SJCRH30 (cell line): ENCODE results near the gene MINDY4. TPM values are rescaled to one million over a fixed set of nuclear protein-coding genes. Genes with fewer than 3 reads are reported as not detected.
"Not testable (repeated sequence)": the region's sequence is repeated elsewhere in the genome, so short reads cannot be mapped to it uniquely, and the experiment has no call there.

Experiments used
- DNase-seq, 2 experiments: peaks; one replicate each; pipeline ENCODE4 v3.0.0-alpha.2; 2015 to 2020
- H3K27ac ChIP-seq: fragments of 250-450 bp; sonication (Bioruptor Pico); 2 replicates; pipeline ENCODE4 v1.5.1; 2020; ENCODE audit warnings: mild to moderate bottlenecking, moderate library complexity
- H3K27me3 ChIP-seq: fragments of 250-450 bp; sonication (Bioruptor Pico); 2 replicates; pipeline ENCODE4 v1.5.1; 2020; ENCODE audit warnings: mild to moderate bottlenecking, moderate library complexity
- H3K36me3 ChIP-seq: fragments of 250-450 bp; sonication (Bioruptor Pico); 2 replicates; pipeline ENCODE4 v1.5.1; 2020; ENCODE audit warnings: mild to moderate bottlenecking, moderate library complexity
- H3K4me1 ChIP-seq: fragments of 250-450 bp; sonication (Bioruptor Pico); 2 replicates; pipeline ENCODE4 v1.5.1; 2020; ENCODE audit warnings: mild to moderate bottlenecking, moderate library complexity
- H3K4me3 ChIP-seq: fragments of 250-450 bp; sonication (Bioruptor Pico); 2 replicates; pipeline ENCODE4 v1.5.1; 2020; ENCODE audit warnings: mild to moderate bottlenecking, moderate library complexity
- H3K9me3 ChIP-seq: fragments of 250-450 bp; sonication (Bioruptor Pico); replicated peaks from 2 replicates; pipeline ENCODE4 v1.5.1; 2020; ENCODE audit warnings: mild to moderate bottlenecking, moderate library complexity
- total RNA-seq: library from RNA; depleted of rRNA; stranded (reverse); fragments of >200 nt; shearing (Covaris generic); gene quantifications from 2 replicates; pipeline ENCODE4 v1.2.3, GENCODE V29; 2014

MINDY4 gene
- total RNA-seq, 1 experiment from 2014 or later: not detected

DNA sequence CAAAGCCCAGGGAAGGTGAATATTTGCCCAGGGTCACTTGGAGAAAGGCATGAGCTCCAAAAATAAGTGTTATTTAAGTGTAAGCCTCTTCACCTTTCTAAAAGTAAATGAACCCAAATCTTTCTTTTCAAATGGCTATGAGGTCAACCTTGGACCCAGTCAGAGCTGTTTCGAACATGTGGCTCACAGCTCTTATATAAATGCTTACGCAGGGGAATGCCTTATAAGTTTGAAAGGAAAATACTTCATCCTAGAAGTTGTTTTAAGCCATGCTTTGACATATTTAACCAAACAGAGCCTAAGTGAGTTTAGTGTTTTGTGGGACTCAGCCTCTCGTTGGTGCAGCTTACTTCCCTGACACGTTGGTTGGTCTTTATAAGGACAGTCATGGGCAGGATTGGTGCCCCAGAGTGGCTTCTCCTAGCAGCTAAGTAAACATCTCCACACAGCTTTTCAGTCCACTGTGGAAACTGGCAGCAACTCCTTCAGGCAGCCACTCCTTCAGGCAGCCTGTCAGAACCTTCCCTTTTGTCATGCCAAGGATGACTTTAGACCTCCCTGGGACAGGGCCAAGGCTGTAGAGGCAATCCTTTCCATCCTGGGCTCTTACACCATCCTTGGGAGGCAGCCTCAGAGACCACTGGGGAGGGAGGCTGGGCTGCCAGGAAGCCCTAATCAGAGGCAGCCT is 43.6 kb downstream of the MINDY4 start:
- Histone ChIP-seq H3K9me3 (no peaks in the 10 kb centered on the region), H3K4me1 (no peaks in the 10 kb centered on the region), H3K27me3 (peaks cover 32% of the 10 kb centered on the region), H3K27ac (no peak overlapping the region), H3K4me3 (no peak overlapping the region), H3K36me3 (no peaks in the 10 kb centered on the region)
- no peak for DNase-seq

GRCh38 chr7:30815388-30815854 is 44.2 kb downstream of the MINDY4 start:
- Histone ChIP-seq H3K9me3 (no peaks in the 10 kb centered on the region), H3K27ac (no peak overlapping the region), H3K4me1 (no peaks in the 10 kb centered on the region), H3K36me3 (no peaks in the 10 kb centered on the region), H3K27me3 (peaks cover 32% of the 10 kb centered on the region), H3K4me3 (no peak overlapping the region)
- DNase-seq: no peak

GRCh38 chr7:30815951-30816644 is 44.9 kb downstream of the MINDY4 start:
- no peaks in the 10 kb centered on the region for H3K36me3 ChIP-seq
- no peaks in the 10 kb centered on the region for H3K9me3 ChIP-seq
- H3K27ac ChIP-seq: no peak overlapping the region
- no peaks in the 10 kb centered on the region for H3K4me1 ChIP-seq
- no peak overlapping the region for H3K4me3 ChIP-seq
- peaks cover 30% of the 10 kb centered on the region for H3K27me3 ChIP-seq
- no peak for DNase-seq

- no peak for DNase-seq
- Histone ChIP-seq H3K9me3 (no peaks in the 10 kb centered on the region), H3K36me3 (no peaks in the 10 kb centered on the region), H3K4me1 (no peaks in the 10 kb centered on the region), H3K27me3 (peaks cover 26% of the 10 kb centered on the region), H3K4me3 (no peak overlapping the region), H3K27ac (no peak overlapping the region)
These were observed 45.6 kb downstream of the MINDY4 start for GRCh38 chr7:30816645-30817370.

DNA sequence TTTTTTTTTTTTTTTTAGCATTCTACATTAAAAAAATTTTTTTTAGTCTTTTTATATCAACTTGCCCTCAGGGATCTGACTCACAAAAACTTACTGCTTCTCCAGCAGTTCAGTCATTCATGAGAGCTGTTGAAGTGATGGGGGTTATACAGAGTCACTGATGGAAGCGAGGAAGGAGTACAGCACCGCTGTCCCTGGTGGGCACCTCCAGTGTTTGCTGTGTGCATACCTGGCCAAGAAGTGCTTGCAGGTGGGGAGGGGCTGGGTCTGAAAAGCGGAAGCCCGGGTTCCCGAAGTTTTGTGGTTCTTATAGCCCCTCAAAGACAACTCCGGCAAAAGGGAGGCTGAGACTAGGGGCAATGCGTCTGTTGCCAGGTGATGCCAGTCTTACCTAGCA is 46.2 kb downstream of the MINDY4 start:
- no peak overlapping the region for H3K27ac ChIP-seq
- no peak for DNase-seq
- H3K9me3 ChIP-seq: no peaks in the 10 kb centered on the region
- H3K36me3 ChIP-seq: no peaks in the 10 kb centered on the region
- H3K27me3 ChIP-seq: peaks cover 23% of the 10 kb centered on the region
- H3K4me3 ChIP-seq: no peak overlapping the region
- H3K4me1 ChIP-seq: no peaks in the 10 kb centered on the region

- no peak overlapping the region for H3K4me3 ChIP-seq
- no peaks in the 10 kb centered on the region for H3K9me3 ChIP-seq
- no peak for DNase-seq
- H3K4me1 ChIP-seq: no peaks in the 10 kb centered on the region
- H3K27me3 ChIP-seq: peaks cover 10% of the 10 kb centered on the region; the same call in 1 of the 2 replicates
- no peaks in the 10 kb centered on the region for H3K36me3 ChIP-seq
- H3K27ac ChIP-seq: no peak overlapping the region
These were observed 53.9 kb downstream of the MINDY4 start for GRCh38 chr7:30824821-30825720.

DNA sequence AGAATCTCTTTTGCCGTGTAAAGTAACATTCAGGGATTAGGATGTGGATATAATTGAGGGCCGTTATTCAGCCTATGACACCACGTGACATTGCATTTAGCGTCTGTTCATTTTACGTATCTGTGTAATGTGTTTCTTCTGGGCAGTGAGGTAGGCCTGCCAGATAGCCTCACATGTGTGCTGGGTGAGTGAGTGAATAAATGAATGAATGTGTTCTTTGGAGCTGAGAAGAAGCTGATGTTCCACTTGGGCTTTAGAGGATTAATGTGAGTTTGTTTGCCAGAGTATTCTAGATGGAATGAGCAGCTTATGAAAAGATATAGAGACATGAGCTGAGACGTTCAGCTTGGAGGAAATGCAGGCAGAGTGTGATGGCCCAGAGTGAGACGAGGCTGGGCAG is 55.0 kb downstream of the MINDY4 start:
- no peak overlapping the region for H3K27ac ChIP-seq
- H3K4me1 ChIP-seq: no peaks in the 10 kb centered on the region
- peaks cover 10% of the 10 kb centered on the region; the same call in 1 of the 2 replicates for H3K27me3 ChIP-seq
- H3K4me3 ChIP-seq: no peak overlapping the region
- no peaks in the 10 kb centered on the region for H3K9me3 ChIP-seq
- DNase-seq: no peak
- no peaks in the 10 kb centered on the region for H3K36me3 ChIP-seq

GRCh38 chr7:30828591-30828990 is 57.4 kb downstream of the MINDY4 start:
- H3K27me3 ChIP-seq: peaks cover 10% of the 10 kb centered on the region; the same call in 1 of the 2 replicates
- H3K36me3 ChIP-seq: no peaks in the 10 kb centered on the region
- H3K4me3 ChIP-seq: no peak overlapping the region
- H3K27ac ChIP-seq: no peak overlapping the region
- no peaks in the 10 kb centered on the region for H3K4me1 ChIP-seq
- no peak for DNase-seq
- no peaks in the 10 kb centered on the region for H3K9me3 ChIP-seq

- Histone ChIP-seq H3K27ac (no peak overlapping the region), H3K36me3 (no peaks in the 10 kb centered on the region), H3K4me3 (no peak overlapping the region), H3K9me3 (peaks cover 4% of the 10 kb centered on the region; the same call in 1 of the 2 replicates), H3K27me3 (peaks cover 10% of the 10 kb centered on the region; the same call in 1 of the 2 replicates), H3K4me1 (no peaks in the 10 kb centered on the region)
- no peak for DNase-seq
These were observed 58.3 kb downstream of the MINDY4 start for GRCh38 chr7:30829471-30829870.

DNA sequence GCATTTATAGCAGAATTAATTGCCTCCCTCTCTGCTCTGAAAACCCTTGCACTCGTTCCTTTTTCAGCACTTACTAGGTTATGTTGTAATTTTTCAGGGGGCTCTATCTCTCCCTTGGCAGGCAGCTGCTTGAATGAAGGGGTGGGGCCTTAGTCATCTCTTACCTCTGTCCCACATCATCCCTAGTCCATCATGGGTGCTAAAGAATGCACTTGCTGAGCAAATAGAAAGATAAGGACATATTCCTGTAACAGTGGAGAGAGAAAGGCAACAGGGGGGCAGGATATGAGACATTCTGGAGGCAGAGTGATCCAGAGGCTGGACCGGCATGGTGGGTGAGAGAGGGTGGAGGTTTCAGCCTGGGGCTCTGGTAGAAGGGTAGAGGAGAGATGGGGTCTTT is 60.0 kb downstream of the MINDY4 start:
- DNase-seq: no peak
- Histone ChIP-seq H3K36me3 (no peaks in the 10 kb centered on the region), H3K27ac (no peak overlapping the region), H3K4me3 (no peak overlapping the region), H3K27me3 (peaks cover 7% of the 10 kb centered on the region), H3K4me1 (no peaks in the 10 kb centered on the region), H3K9me3 (peaks cover 9% of the 10 kb centered on the region; the same call in 1 of the 2 replicates)

- Histone ChIP-seq H3K4me1 (no peaks in the 10 kb centered on the region), H3K27me3 (peaks cover 5% of the 10 kb centered on the region), H3K36me3 (no peaks in the 10 kb centered on the region), H3K27ac (no peak overlapping the region), H3K4me3 (no peak overlapping the region), H3K9me3 (peaks cover 9% of the 10 kb centered on the region; the same call in 1 of the 2 replicates)
- no peak for DNase-seq
These were observed 60.7 kb downstream of the MINDY4 start for GRCh38 chr7:30831936-30832335.

DNA sequence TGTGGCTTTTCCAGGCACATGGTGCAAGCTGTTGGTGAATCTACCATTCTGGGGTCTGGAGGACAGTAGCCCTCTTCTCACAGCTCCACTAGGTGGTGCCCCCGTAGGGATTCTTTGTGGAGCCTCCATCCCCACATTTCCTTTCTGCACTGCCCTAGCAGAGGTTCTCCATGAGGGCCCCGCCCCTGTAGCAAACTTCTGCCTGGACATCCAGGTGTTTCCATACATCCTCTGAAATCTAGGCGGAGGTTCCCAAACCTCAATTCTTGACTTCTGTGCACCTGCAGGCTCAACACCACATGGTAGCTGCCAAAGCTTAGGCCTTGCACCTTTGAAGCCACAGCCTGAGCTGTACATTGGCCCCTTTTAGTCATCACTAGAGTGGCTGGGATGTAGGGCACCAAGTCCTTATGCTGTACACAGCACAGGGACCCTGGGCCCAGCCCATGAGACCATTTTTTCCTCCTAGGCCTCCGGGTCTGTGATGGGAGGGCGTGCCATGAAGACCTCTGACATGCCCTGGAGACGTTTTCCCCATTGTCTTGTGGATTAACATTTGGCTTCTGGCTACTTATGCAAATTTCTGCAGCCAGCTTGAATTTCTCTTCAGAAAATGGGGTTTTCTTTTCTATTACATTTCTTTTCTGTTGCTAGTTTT is 62.9 kb downstream of the MINDY4 start:
- not testable (repeated sequence) for H3K27ac ChIP-seq, H3K4me3 ChIP-seq, H3K36me3 ChIP-seq, H3K27me3 ChIP-seq, H3K9me3 ChIP-seq, DNase-seq, H3K4me1 ChIP-seq

GRCh38 chr7:30835396-30835915 is 64.2 kb downstream of the MINDY4 start:
- DNase-seq: no peak

More at GRCh38 chr7:30835396-30835915, 64.2 kb downstream of the MINDY4 start:
- H3K27ac ChIP-seq: no peak overlapping the region
- no peaks in the 10 kb centered on the region for H3K4me1 ChIP-seq
- peaks cover 9% of the 10 kb centered on the region; the same call in 1 of the 2 replicates for H3K9me3 ChIP-seq
- no peaks in the 10 kb centered on the region for H3K36me3 ChIP-seq
- H3K4me3 ChIP-seq: no peak overlapping the region
- H3K27me3 ChIP-seq: peaks cover 18% of the 10 kb centered on the region
